Mesenchymal stem cell (in vitro differentiated cells and primary cell): ENCODE data around the gene SPRN.
"Not testable (repeated sequence)": the region's sequence is repeated elsewhere in the genome, so short reads cannot be mapped to it uniquely, and the experiment has no call there.

ENCODE experiments used
- DNase-seq: peaks from one replicate; pipeline ENCODE4 v3.0.0-alpha.2; 2013
- H2AFZ ChIP-seq: one replicate; pipeline ENCODE4 v1.6.1; 2013; ENCODE audit warnings: low read depth, mild to moderate bottlenecking, control low read depth, inconsistent platforms, low read length, moderate library complexity
- H2AK5ac ChIP-seq: 2 replicates; pipeline ENCODE4 v1.6.1; 2013; ENCODE audit warnings: low read length, moderate library complexity, mild to moderate bottlenecking, inconsistent platforms; ENCODE audit not compliant: severe bottlenecking
- H2BK120ac ChIP-seq: one replicate; pipeline ENCODE4 v1.6.1; 2013; ENCODE audit warnings: low read depth, mild to moderate bottlenecking, inconsistent platforms, low read length, moderate library complexity
- H2BK12ac ChIP-seq, 2 experiments: one replicate each; pipeline ENCODE4 v1.6.1; 2013; ENCODE audit warnings: inconsistent platforms in 2 of 2, low read length in 2 of 2, mild to moderate bottlenecking in 2 of 2, moderate library complexity in 2 of 2, control low read depth in 1 of 2
- H2BK15ac ChIP-seq: one replicate; pipeline ENCODE4 v1.6.1; 2013; ENCODE audit warnings: mild to moderate bottlenecking, low read depth, inconsistent platforms; ENCODE audit not compliant: poor library complexity, severe bottlenecking
- H2BK5ac ChIP-seq: 2 replicates; pipeline ENCODE4 v1.6.1; 2013; ENCODE audit warnings: low read depth, mild to moderate bottlenecking, low read length, control low read depth, inconsistent platforms; ENCODE audit not compliant: poor library complexity, severe bottlenecking
- H3K14ac ChIP-seq, 2 experiments: one replicate each; pipeline ENCODE4 v1.6.1; 2013; ENCODE audit warnings: inconsistent platforms in 2 of 2, low read length in 2 of 2, control low read depth in 1 of 2, mild to moderate bottlenecking in 1 of 2, moderate library complexity in 1 of 2
- H3K18ac ChIP-seq, 2 experiments: one replicate each; pipeline ENCODE4 v1.6.1; 2013; ENCODE audit warnings: inconsistent platforms in 2 of 2, low read length in 2 of 2, control low read depth in 1 of 2, low read depth in 1 of 2, mild to moderate bottlenecking in 1 of 2
- H3K23ac ChIP-seq, 2 experiments: one replicate each; pipeline ENCODE4 v1.6.1; 2013; ENCODE audit warnings: inconsistent platforms in 2 of 2, low read length in 2 of 2, mild to moderate bottlenecking in 2 of 2, moderate library complexity in 2 of 2, control low read depth in 1 of 2
- H3K27ac ChIP-seq: 2 replicates; pipeline ENCODE4 v1.5.1; 2013; ENCODE audit warnings: mild to moderate bottlenecking, moderate library complexity, low read length, control low read depth, inconsistent platforms; ENCODE audit not compliant: poor library complexity, severe bottlenecking
- H3K27me3 ChIP-seq, 2 experiments: 2 replicates each; pipeline versions ENCODE4 v1.6.1 to v1.7.0; 2013; ENCODE audit warnings: low read length in 2 of 2, mild to moderate bottlenecking in 2 of 2, moderate library complexity in 2 of 2, control low read depth in 1 of 2, inconsistent platforms in 1 of 2; ENCODE audit not compliant: control insufficient read depth in 1 of 2, insufficient read depth in 1 of 2
- H3K36me3 ChIP-seq, 2 experiments: 2 replicates each; pipeline versions ENCODE4 v1.6.1 to v1.7.0; 2013; ENCODE audit warnings: low read length in 2 of 2, control low read depth in 1 of 2, inconsistent platforms in 1 of 2, low read depth in 1 of 2, mild to moderate bottlenecking in 1 of 2; ENCODE audit not compliant: insufficient read depth in 2 of 2, control insufficient read depth in 1 of 2
- H3K4ac ChIP-seq, 2 experiments: one replicate each; pipeline ENCODE4 v1.6.1; 2013; ENCODE audit warnings: inconsistent platforms in 2 of 2, low read length in 2 of 2, mild to moderate bottlenecking in 2 of 2, moderate library complexity in 2 of 2, control low read depth in 1 of 2, low read depth in 1 of 2
- H3K4me1 ChIP-seq: 2 replicates; pipeline ENCODE4 v1.6.1; 2013; ENCODE audit warnings: low read depth, low read length, control low read depth; ENCODE audit not compliant: control insufficient read depth, insufficient read depth
- H3K4me2 ChIP-seq: 2 replicates; pipeline ENCODE4 v1.6.1; 2013; ENCODE audit warnings: low read length, mild to moderate bottlenecking, inconsistent platforms; ENCODE audit not compliant: poor library complexity, severe bottlenecking
- H3K4me3 ChIP-seq, 2 experiments: 2 replicates each; pipeline versions ENCODE4 v1.5.1 to v1.7.0; 2013; ENCODE audit warnings: low read length in 2 of 2, mild to moderate bottlenecking in 2 of 2, control low read depth in 1 of 2, low read depth in 1 of 2; ENCODE audit not compliant: insufficient read depth in 1 of 2
- H3K79me1 ChIP-seq: replicated peaks from 2 replicates; pipeline ENCODE4 v1.6.1; 2013; ENCODE audit warnings: mild to moderate bottlenecking, control low read depth, low read length, inconsistent platforms; ENCODE audit not compliant: poor library complexity, severe bottlenecking
- H3K9ac ChIP-seq: 2 replicates; pipeline ENCODE4 v1.7.0; 2013; ENCODE audit warnings: mild to moderate bottlenecking, low read length, moderate library complexity
- H3K9me3 ChIP-seq: 2 replicates; pipeline ENCODE4 v1.7.0; 2013; ENCODE audit warnings: mild to moderate bottlenecking, low read length; ENCODE audit not compliant: control insufficient read depth
- H4K8ac ChIP-seq: one replicate; pipeline ENCODE4 v1.6.1; 2013; ENCODE audit warnings: inconsistent platforms, mild to moderate bottlenecking, low read length, moderate library complexity
- H4K91ac ChIP-seq: one replicate; pipeline ENCODE4 v1.6.1; 2013; ENCODE audit warnings: mild to moderate bottlenecking, low read length, inconsistent platforms
- WGBS: methylation state at CpG from one replicate; pipeline ENCODE4 v1.1.7; 2013; ENCODE audit warnings: mixed read lengths; 5-methylcytosine and 5-hydroxymethylcytosine counted together

SPRN gene

DNA sequence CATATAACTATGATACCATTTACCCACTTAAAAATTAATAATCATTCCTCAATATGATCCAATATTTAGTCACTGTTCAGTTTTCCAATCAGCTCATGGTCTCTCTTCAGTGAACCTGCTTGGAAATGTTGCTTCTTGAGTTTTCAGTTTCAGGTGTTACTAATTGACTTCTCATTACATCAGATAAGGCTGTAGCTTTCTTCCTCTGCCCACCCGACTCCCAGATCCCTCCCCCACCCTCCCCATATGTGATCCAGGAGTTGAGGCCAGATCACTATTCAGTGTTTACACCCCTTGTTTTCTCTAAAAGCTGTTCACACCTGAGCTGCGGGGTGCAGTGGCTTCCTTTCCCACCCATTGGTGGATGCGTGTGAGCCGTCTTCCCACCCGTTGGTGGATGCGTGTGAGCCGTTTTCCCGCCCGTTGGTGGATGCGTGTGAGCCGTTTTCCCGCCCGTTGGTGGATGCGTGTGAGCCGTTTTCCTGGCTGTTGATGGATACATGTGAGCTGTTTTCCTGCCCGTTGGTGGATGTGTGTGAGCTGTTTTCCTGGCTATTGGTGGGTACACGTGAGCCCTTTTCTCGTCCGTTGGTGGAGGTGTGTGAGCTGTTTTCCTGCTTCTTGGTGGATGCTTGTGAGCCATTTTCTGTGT, 33.7 kb downstream of the SPRN start:
- 97% methylated on average over 19 of the region's 19 CpGs for WGBS
- Histone ChIP-seq H2BK12ac (no peak overlapping the region), H2BK5ac (peak overlapping the region; percentile 60), H3K4ac (no peak overlapping the region), H3K36me3 (peaks cover 15 to 31% of the 10 kb centered on the region in 2 experiments), H3K23ac (no peak overlapping the region), H4K8ac (no peak overlapping the region), H3K9me3 (no peaks in the 10 kb centered on the region), H3K4me3 (no peak overlapping the region), H3K27me3 (no peaks in the 10 kb centered on the region), H3K27ac (no peak overlapping the region), H4K91ac (peak overlapping the region; percentile 34), H3K4me1 (peaks cover 11% of the 10 kb centered on the region), H3K9ac (no peak overlapping the region), H3K14ac (no peak overlapping the region), H2BK15ac (no peak overlapping the region), H3K79me1 (peaks cover 5% of the 10 kb centered on the region), H2AFZ (no peak overlapping the region), H2BK120ac (no peak overlapping the region), H3K4me2 (no peak overlapping the region), H3K18ac (no peak overlapping the region), H2AK5ac (no peak overlapping the region)
- no peak for DNase-seq

DNA sequence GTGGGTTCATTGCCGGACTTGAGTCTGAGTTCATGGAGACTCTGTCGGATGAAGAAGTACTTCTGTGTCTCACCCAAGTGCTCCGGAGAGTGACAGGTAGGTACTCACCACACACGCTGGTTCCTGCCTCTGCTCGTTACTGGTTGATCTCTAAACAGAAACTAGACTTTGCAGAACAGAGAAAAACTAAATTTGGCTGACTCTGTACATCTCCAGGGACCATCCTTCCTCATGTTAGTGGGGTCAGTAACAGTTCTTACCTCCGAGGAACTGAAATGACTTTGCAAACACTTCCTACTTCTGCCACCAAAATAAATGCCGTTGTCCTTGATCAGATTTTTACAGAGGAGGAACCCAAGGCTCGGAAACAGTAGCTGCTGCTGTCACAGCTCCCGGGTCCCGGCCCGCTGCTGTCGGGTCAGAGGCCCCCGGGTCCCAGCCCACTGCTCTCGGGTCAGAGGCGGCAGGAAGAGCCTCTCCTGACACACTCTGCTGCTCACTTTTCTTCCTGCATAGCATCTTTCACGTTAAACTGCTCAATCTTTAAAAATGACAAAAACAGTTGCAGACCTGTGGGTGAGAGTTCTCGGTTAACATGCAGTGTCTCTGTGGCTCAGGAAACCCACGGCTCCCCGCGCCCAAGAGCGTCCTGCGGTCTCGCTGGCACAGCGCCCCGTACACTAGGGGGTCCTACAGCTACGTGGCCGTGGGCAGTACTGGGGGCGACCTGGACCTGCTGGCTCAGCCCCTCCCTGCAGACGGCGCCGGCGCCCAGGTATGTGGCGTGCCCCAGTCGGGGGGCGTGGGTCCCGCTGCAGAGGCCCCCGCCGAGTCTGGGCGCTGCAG, 35.2 kb downstream of the SPRN start:
- no peak overlapping the region for H2BK5ac ChIP-seq
- H2AK5ac ChIP-seq, result no peak overlapping the region
- peaks cover 5% of the 10 kb centered on the region for H3K4me1 ChIP-seq
- peaks cover 2% of the 10 kb centered on the region for H3K79me1 ChIP-seq
- H3K4ac ChIP-seq, result no peak overlapping the region
- H3K18ac ChIP-seq, result no peak overlapping the region
- peak overlapping the region; percentile 66 for H4K91ac ChIP-seq
- no peak overlapping the region for H3K4me3 ChIP-seq
- no peak overlapping the region for H3K4me2 ChIP-seq
- H3K9me3 ChIP-seq, result no peaks in the 10 kb centered on the region
- H3K27ac ChIP-seq, result no peak overlapping the region
- H3K23ac ChIP-seq, result no peak overlapping the region
- H3K14ac ChIP-seq, result no peak overlapping the region
- 93% methylated on average over 36 of the region's 39 CpGs for WGBS
- H2BK12ac ChIP-seq, result no peak overlapping the region
- no peak overlapping the region for H2BK120ac ChIP-seq
- H3K36me3 ChIP-seq, result peaks cover 21 to 33% of the 10 kb centered on the region in 2 experiments
- no peaks in the 10 kb centered on the region for H3K27me3 ChIP-seq
- no peak overlapping the region for H2BK15ac ChIP-seq
- no peak overlapping the region for H3K9ac ChIP-seq
- no peak for DNase-seq
- H4K8ac ChIP-seq, result no peak overlapping the region
- H2AFZ ChIP-seq, result no peak overlapping the region

DNA sequence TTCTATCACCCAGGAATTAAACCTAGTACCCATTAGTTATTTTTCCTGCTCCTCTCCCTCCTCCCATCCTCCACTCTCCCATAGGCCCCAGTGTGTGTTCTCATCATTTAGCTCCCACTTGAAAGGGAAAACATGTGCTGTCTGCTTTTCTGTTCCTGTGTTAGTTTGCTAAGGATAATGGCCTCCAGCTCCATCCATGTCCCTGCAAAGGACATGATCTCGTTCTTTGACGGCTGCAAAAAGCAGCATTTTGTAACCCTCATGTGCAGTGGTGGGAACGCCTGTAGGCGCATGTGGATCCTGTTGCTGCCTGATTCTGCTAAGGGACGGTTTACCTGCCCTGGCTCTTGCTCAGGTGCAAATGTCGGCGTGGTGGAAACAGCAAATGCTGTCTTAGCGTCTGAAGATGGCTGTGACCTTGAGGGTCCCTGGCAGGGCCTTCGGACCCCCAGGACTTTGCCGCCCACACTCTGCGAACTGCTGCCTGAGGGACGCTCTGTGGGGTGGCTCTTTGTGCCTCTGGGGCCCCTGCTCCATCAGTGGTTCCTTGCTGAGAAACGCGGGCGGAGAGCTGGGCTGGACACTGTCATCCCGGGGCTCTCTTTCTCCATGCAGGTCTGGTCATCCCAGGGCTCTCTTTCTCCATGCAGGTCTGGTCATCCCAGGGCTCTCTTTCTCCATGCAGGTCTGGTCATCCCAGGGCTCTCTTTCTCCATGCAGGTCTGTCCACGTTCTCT, 36.0 kb downstream of the SPRN start:
- no peak overlapping the region for H4K91ac ChIP-seq
- no peak for DNase-seq
- H3K18ac ChIP-seq, result no peak overlapping the region
- H3K23ac ChIP-seq, result no peak overlapping the region
- peaks cover 4% of the 10 kb centered on the region for H3K4me1 ChIP-seq
- no peak overlapping the region for H3K27ac ChIP-seq
- no peaks in the 10 kb centered on the region for H3K27me3 ChIP-seq
- H2AFZ ChIP-seq, result no peak overlapping the region
- WGBS, result 89% methylated on average over 17 of the region's 17 CpGs
- no peak overlapping the region for H2BK5ac ChIP-seq
- no peak overlapping the region for H2BK15ac ChIP-seq
- H3K9ac ChIP-seq, result no peak overlapping the region
- H3K4ac ChIP-seq, result no peak overlapping the region
- H4K8ac ChIP-seq, result no peak overlapping the region
- no peak overlapping the region for H3K4me2 ChIP-seq
- no peak overlapping the region for H2AK5ac ChIP-seq
- no peak overlapping the region for H3K14ac ChIP-seq
- no peak overlapping the region for H3K4me3 ChIP-seq
- no peak overlapping the region for H2BK120ac ChIP-seq
- H3K36me3 ChIP-seq, result peaks cover 27 to 37% of the 10 kb centered on the region in 2 experiments
- peaks cover 2% of the 10 kb centered on the region for H3K79me1 ChIP-seq
- no peaks in the 10 kb centered on the region for H3K9me3 ChIP-seq
- no peak overlapping the region for H2BK12ac ChIP-seq

DNA sequence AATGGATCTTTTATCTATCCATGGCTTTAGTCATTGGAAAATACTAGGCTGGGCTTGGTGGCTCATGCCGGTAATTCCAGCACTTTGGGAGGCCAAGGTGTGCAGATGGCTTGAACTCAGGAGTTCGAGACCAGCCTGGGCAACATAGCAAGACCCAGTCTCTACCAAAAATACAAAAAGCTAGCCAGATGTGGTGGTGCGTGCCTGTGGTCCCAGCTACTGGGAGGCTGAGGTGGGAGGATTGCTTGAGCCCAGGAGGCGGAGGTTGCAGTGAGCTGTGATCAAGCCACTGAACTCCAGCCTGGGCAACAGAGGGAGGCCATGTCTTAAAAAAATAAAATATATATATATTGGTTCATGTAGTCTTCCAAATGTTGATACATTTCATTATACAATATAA, 37.5 kb downstream of the SPRN start:
- H3K14ac ChIP-seq, result not testable (repeated sequence)
- WGBS, result 98% methylated on average over 3 of the region's 4 CpGs

More for the DNA sequence above, 37.5 kb downstream of the SPRN start:
- not testable (repeated sequence) for H2BK120ac ChIP-seq, H3K4me1 ChIP-seq, H3K4me2 ChIP-seq, H2AFZ ChIP-seq, H2AK5ac ChIP-seq, H3K18ac ChIP-seq, H3K4me3 ChIP-seq, DNase-seq, H3K23ac ChIP-seq, H2BK12ac ChIP-seq, H3K9ac ChIP-seq, H3K4ac ChIP-seq, H3K27ac ChIP-seq, H4K8ac ChIP-seq, H2BK5ac ChIP-seq, H2BK15ac ChIP-seq, H3K27me3 ChIP-seq, H4K91ac ChIP-seq, H3K79me1 ChIP-seq, H3K9me3 ChIP-seq
- H3K36me3 ChIP-seq, result peaks cover 30 to 33% of the 10 kb centered on the region in 2 experiments
